ENCODE measurements around the gene DTL.

- peak; percentile 81 for TF ChIP-seq CTCF (conservative IDR thresholded peaks at IDR 0.05)
- TF ChIP-seq EZH2 (IDR thresholded peaks at IDR 0.05; ENCODE audit: low read depth): no peak
Measured at GRCh38 chr1:212035123-212035834, at the start of gene DTL, which contains the start of gene INTS7.
